ENCODE measurements around the gene PTMS. TPM values are rescaled to one million over a fixed set of nuclear protein-coding genes. Genes with fewer than 3 reads are reported as not detected.

The PTMS gene
- total and polyA plus RNA-seq, 10 of the 15 experiments (the other 5 are each of a cell fraction or from before 2014, with no cell fraction given) = 2.1 to 127 (median 29.8) TPM

- ChIA-PET CTCF (interaction anchor here (0.7 to 3.3 kb wide), 6 partner anchors 13 to 229 kb away, joined by 3 to 17 read pairs (median 4); partner anchors contain the start of gene MLF2), SMC1A (ENCODE audit: uncharacterized antibody, unreplicated experiment) (interaction anchor here (1.1 to 6.6 kb wide), 3 partner anchors 9 to 29 kb away, joined by 4 to 84 read pairs (median 7); partner anchors contain the start of genes MLF2 and PTMS), POLR2A (interaction anchor here (0.5 to 1.4 kb wide), 3 partner anchors 10 to 94 kb away, joined by 4 to 12 read pairs (median 5); partner anchors contain the start of gene ZNF384), RAD21 (ENCODE audit: unreplicated experiment) (interaction anchor here (1.0 to 5.4 kb wide), 3 partner anchors 10 to 317 kb away, joined by 3 to 42 read pairs (median 4); partner anchors contain the start of gene MLF2)
- 55% methylated on average over 9 of the region's 10 CpGs for WGBS (ENCODE audit: insufficient coverage, insufficient replicate concordance, low lambda C conversion rate, missing lambda C conversion rate)
- intact Hi-C loops (cut with micrococcal nuclease; ENCODE audit: unreplicated experiment) (no loop called here), in situ Hi-C loops (cut with MboI) (no loop called here)
- Histone ChIP-seq H3K9me3 (replicated peaks; ENCODE audit: control insufficient read depth, insufficient read depth, low read length) (no peaks in the 10 kb centered on the region), H3K4me1 (ENCODE audit: control insufficient read depth, insufficient read depth, low read length) (peaks cover 12% of the 10 kb centered on the region; the same call in 1 of the 2 replicates), H3K27ac (ENCODE audit: control insufficient read depth, insufficient read depth) (no peak overlapping the region), H3K27me3 (replicated peaks in 1 of 2; ENCODE audit: control insufficient read depth in 2 of 2, insufficient read depth in 2 of 2, low read length in 1 of 2) (no peaks in the 10 kb centered on the region), H3K79me2 (ENCODE audit: control insufficient read depth, insufficient read depth, low read length) (no peaks in the 10 kb centered on the region), H3K4me2 (ENCODE audit: control insufficient read depth, insufficient read depth) (no peak overlapping the region), H3K9ac (ENCODE audit: control insufficient read depth, insufficient read depth, low read length) (no peak overlapping the region), H3K4me3 (no peak overlapping the region), H4K20me1 (ENCODE audit: control insufficient read depth, insufficient read depth) (no peaks in the 10 kb centered on the region), H3K36me3 (ENCODE audit: control insufficient read depth in 2 of 2, insufficient read depth in 2 of 2, low read length in 1 of 2) (no peaks in the 10 kb centered on the region), H2AFZ (ENCODE audit: control insufficient read depth, low read depth, low read length) (no peak overlapping the region)
- ATAC-seq = no peak
- DNase-seq (ENCODE audit: low read depth, low spot score) = no peak
- TF ChIP-seq BHLHE40 (IDR thresholded peaks at IDR 0.05; ENCODE audit: borderline replicate concordance in 1 of 2, low read depth in 2 of 2, low read length in 1 of 2) = no peak
- TF ChIP-seq RCOR1 (conservative IDR thresholded peaks at IDR 0.05; ENCODE audit: low read depth, low read length) = no peak
- TF ChIP-seq EZH2 (IDR thresholded peaks at IDR 0.05; ENCODE audit: borderline replicate concordance, control insufficient read depth, low read depth, low read length) = no peak
- TF ChIP-seq SUPT20H (IDR thresholded peaks at IDR 0.05; ENCODE audit: borderline replicate concordance, control insufficient read depth, low read depth, low read length) = no peak
- no peak for TF ChIP-seq ZNF384 (IDR thresholded peaks at IDR 0.05; ENCODE audit: borderline replicate concordance, low read depth, low read length)
- TF ChIP-seq TCF7 (IDR thresholded peaks at IDR 0.05; ENCODE audit: borderline replicate concordance) = no peak
- TF ChIP-seq SIN3A (IDR thresholded peaks at IDR 0.05; ENCODE audit: low read depth, low read length) = no peak
- TF ChIP-seq NFYB (IDR thresholded peaks at IDR 0.05; ENCODE audit: insufficient read depth, low read depth, low read length) = no peak
- TF ChIP-seq, protein P1, sequence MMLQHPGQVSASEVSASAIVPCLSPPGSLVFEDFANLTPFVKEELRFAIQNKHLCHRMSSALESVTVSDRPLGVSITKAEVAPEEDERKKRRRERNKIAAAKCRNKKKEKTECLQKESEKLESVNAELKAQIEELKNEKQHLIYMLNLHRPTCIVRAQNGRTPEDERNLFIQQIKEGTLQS (IDR thresholded peaks at IDR 0.05; ENCODE audit: borderline replicate concordance, extremely low read depth, low read depth, low read length) = no peak
- no peak for TF ChIP-seq ZNF687 (IDR thresholded peaks at IDR 0.05)
- TF ChIP-seq NRF1 (conservative IDR thresholded peaks at IDR 0.05; ENCODE audit: low read depth, low read length) = no peak
- TF ChIP-seq NR2C1 (IDR thresholded peaks at IDR 0.05) = no peak
- TF ChIP-seq FOXK2 (IDR thresholded peaks at IDR 0.05) = no peak
- TF ChIP-seq RB1 (IDR thresholded peaks at IDR 0.05; ENCODE audit: borderline replicate concordance) = no peak
- no peak for TF ChIP-seq IRF5 (IDR thresholded peaks at IDR 0.05; ENCODE audit: borderline replicate concordance)
- TF ChIP-seq ZNF217 (IDR thresholded peaks at IDR 0.05) = no peak
- FAIRE-seq = no peak
- BruUV-seq (replicated peaks) = no TSS peak
Observed at GRCh38 chr12:6782850-6783566, 16.8 kb downstream of the PTMS start.
